Esophagus mucosa (tissue), 1 donor: ENCODE results near the gene DNAH17. TPM values are rescaled to one million over a fixed set of nuclear protein-coding genes. Genes with fewer than 3 reads are reported as not detected.

Experiments
- ATAC-seq: fragments of 200-7000 bp; cut with Tn5 transposase; one replicate; pipeline ENCODE4 v1.9.1; 2020
- total RNA-seq: library from RNA; stranded (reverse); gene quantifications from one replicate; pipeline ENCODE4 v1.2.4, GENCODE V29; 2023
- donor health status: DM: yes; HTN: yes; CAD: no.

Gene DNAH17
- total RNA-seq, 1 donor from 2014 or later, result 0.12 TPM

GRCh38 chr17:78449983-78450595, 127.1 kb downstream of the DNAH17 start:
- peak; percentile 25 for ATAC-seq

DNA sequence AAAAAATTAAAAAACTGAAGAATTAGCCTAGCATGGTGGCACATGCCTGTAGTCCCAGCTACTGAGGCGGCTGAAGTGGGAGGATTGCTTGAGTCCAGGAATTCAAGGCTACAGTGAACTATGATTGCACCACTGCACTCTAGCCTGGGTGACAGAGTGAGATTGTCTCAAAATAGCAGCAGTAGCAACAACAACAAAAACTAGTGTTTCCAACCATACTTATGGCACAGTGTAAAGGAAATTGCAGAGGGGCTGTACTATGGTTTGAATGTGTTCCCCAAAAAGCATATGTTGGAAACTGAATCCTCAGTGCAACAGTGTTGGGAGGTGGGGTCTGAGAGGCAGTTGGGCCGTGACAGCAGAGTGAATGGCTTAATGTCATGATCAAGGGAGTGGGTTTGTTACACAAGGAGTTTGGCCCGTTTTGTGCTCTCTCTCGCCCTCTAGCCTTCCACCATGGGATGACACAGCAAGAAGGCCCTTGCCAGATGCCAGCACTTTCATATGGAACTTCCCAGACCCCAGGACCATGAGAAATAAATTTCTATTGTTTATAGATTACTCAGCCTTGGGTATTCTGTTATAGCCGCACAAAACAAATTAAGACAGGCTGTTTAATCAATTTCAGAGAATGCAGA, 128.7 kb downstream of the DNAH17 start:
- ATAC-seq, result no peak

DNA sequence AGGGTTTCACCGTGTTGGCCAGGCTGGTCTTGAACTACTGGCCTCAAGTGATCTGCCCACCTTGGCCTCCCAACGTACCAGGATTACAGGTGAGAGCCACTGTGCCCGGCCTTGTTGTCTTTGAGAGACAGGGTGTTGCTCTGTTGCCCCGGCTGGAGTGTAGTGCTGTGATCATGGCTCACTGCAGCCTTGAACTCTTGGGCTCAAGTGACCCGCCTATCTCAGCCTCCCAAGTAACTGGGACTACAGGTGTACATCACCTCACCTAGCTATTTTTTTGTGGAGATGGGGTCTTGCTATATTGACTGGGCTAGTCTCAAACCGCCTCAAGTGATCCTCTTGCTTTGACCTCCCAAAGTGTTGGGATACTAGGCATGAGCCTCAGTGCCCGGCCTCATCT, 130.4 kb downstream of the DNAH17 start:
- ATAC-seq, result no peak

DNA sequence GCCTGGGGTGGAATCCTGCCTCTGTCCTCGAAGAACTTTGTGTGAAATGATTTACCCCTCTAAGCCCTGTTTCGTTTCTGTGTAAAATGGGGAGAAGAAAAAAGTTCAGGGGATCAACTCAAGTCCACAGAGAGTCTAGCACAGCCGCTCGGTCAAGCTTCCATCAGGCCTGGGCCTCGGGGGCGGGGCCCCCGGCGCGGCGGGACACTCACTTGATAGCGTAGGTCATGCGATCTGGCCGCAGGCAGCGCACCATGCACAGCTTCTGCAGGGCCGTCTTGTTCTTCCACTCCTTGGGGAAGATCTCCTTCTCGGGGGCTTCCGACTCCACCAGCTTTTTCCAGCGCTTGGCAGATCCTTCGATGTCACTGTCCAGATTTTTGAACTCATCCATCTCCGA, 132.8 kb downstream of the DNAH17 start:
- no peak for ATAC-seq

DNA sequence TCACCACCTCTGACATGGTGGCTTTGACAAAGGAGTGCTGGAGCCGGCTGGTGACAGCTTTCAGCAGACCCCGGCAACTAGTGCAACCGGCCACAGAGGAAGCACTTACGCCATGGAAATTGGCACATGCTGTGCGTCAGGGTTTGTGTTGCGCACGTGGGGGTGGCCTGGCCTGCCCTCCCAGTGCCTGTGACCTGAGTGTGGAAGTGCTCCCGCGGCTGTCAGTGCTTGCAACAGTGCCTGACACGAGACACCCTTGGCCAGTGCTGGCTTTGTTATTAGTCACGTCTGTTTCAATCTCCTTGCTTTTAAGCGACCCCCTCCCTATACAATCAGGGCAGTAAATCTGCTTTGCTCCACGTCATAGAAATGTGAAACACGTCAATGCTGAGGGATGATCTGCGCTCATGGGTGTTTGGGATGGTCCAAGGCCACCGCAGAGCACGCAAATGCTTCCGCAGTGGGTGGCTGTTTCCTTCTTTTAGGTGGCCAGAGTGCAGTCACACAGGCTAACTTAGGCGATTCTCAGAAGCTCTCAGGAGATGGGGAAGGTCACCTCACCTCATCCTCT, 134.5 kb downstream of the DNAH17 start:
- ATAC-seq, result peak; percentile 26

DNA sequence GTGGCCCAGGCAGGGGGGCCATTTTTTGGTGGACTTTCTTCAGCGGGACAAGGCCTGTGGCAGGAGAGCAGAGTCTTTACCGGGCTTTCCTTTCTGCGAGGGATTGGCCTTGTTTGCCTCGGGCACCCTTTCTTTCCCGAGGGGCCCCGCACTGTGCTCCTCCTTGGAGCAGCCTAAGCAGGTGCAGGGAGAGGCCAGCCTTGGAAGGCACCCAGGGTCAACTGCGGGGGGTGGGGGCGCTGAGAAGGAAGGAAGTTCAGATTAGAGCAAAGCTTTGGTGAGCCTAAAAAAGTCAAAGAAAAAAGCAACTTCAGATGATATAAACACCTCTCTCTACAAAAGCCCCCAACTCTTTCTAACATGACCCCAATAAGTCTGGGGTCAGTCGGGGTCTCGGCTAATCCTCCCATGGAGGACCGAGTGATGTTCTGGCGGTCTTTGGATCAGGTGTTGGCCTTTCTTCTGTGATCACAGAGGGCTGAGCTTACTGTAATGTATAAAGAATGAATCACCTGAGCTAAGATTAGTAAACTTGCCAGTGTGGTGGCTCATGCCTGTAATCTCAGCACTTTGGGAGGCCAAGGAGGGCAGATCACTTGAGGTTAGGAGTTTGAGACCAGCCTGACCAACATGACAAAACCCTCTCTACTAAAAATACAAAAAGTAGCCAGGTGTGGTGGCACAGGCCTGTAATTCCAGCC, 135.8 kb downstream of the DNAH17 start:
- ATAC-seq, result no peak

GRCh38 chr17:78438694-78439325, 138.4 kb downstream of the DNAH17 start:
- ATAC-seq, result no peak

DNA sequence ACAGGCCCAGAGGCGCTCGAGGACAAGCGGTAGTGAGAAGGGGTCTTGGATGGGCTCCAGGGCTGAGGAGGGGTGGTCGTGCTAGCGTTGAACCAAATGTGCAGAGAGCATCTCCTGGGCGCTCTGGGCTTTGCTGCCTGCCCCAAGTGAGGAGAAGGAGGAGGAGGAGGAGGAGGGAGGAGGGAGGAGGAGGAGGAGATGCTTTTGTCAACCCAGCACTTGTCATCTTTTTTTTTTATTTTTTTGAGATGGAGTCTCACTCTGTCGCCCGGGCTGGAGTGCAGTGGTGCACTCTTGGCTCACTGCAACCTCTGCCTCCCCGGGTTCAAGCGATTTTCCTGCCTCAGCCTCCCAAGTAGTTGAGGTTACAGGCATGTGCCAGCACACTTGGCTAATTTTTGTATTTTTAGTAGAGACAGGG, 138.9 kb downstream of the DNAH17 start:
- no peak for ATAC-seq

DNA sequence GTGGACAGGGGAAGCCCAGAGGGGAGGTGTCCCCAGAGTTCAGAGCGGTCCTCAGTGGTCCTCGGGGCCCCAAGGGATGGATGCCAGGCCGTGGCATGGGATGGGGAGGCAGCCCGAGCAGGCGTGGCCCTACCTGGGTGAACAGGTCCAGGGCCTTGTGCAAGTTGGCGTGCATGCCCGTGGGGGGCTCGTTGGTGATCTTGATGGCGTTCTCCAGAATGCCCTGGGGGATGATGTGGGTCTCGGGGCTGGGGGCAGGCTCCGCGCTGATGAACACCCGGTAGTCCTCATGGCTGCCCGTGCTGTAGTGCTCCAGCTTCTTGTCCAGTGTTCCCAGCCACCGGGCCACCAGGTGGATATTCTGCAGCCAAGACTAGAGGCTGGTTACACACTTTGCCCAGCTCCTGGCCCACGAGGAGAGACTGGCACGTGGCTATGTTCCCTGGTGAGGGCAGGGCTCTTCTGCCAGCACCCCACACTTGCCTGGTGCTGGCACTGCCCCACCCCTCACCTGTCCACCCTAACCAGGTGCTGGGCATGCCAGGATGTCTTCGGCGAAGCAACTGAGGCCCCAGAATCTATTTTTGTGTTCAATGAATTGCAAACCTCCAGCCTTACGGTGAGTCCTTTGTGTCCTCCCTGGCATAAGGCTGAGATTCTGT, 139.6 kb downstream of the DNAH17 start:
- no peak for ATAC-seq

DNA sequence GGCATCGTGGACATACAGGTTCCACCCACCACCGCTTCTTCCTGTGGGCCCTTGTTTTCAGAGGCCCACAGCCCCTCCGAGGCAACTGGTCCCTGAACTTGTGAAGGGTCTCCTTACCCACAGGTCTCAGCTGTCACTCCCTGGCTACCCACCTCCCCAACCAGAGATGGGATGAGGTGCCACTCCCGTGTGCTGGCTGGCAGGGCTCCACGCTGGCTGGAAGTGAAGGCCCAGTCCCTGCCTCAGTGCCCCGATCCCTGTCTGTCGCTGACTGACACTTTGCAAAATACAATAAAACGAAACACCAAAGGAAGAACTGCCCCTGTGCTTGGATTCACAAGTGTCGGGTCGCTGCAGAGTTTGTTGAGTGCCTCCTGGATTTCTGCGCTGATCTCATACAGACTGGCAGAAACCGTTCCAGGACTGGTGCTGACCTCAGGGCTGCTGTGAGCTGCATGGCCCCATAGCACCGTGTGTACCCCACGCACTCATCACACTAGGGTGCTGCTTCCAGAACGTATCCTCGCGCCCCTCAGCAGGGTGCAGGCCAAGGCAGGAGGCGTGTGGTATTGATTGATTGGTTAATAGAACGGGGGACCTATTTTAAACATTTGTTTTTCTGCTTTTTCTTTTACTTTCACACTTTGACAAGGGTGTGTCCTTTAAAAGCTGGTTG, 141.7 kb downstream of the DNAH17 start:
- ATAC-seq, result no peak

GRCh38 chr17:78434455-78435329, 142.5 kb downstream of the DNAH17 start:
- ATAC-seq, result no peak

DNA sequence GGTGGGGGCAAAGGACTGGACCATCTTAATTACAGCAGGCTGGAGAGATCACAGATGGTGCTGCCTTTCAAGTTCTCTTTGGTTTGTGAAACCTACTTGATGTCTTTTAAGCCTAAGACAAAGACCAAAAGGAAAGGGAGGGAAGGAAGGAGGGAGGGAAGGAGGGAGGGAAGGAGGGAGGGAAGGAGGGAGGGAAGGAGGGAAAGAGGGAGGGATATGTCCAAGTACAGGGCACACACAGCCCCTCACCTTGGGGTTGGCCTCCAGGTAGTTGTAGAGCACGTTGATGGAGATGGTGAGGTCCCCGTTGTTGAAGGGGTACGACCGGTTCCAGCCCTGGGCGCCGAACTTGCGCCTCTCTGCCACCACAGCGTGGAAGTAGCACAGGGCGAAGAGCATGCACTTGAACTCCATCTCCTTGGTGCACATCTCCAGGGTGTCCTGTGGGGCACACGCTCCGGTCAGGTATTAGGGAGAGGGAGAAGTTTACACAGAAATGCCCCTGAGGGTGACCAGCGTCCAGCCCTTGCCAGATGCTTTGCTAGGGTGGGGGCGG, 143.3 kb downstream of the DNAH17 start:
- no peak for ATAC-seq

DNA sequence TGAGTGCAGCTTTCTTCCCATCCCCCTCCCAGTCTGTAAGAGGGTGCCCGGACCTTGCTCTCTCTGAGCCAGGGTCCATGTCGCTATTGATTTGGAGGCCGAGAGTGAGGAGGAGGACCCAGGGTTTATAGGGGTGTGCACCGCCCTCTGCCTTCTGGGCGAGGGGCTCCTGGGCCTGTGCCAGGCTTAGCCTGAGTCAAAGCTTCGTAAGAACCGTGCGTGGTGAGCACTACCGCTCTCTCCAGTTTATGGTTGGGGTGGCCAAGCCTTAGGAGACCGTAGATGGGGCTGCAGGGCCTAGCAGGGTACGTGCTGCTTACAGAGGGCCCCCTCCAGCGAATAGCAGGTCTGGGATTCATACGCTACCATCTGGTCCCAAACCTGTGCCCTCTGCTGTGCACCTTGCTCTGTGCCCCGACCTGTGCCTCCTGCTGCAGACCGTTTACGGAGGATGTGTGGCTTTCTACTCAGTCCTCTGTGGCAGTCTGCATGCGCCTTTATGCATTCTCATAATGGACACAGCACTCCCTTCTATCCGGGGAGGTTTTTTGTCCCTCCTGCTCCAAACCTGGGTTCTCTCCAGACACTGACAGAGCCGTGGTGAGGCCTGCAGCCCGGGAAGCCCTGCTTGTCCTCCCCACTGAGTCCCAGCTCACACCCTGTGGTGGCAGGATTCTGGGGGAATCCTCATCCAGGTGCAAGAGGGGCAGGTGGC, 144.0 kb downstream of the DNAH17 start:
- no peak for ATAC-seq

- ATAC-seq, result no peak
Observed at GRCh38 chr17:78432226-78433012, 144.8 kb downstream of the DNAH17 start.

DNA sequence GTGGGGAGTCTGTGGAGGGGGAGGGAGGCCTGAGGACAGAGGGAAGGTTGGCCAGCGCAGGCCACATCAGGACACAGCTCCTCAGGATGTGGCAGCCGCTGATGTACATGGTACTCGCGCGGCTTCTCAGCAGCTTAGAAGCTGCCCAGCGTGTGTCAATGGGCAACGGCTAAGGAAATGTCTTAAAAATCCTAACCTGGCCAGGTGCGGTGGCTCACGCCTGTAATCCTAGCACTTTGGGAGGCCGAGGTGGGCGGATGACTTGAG, 145.6 kb downstream of the DNAH17 start:
- ATAC-seq, result no peak

DNA sequence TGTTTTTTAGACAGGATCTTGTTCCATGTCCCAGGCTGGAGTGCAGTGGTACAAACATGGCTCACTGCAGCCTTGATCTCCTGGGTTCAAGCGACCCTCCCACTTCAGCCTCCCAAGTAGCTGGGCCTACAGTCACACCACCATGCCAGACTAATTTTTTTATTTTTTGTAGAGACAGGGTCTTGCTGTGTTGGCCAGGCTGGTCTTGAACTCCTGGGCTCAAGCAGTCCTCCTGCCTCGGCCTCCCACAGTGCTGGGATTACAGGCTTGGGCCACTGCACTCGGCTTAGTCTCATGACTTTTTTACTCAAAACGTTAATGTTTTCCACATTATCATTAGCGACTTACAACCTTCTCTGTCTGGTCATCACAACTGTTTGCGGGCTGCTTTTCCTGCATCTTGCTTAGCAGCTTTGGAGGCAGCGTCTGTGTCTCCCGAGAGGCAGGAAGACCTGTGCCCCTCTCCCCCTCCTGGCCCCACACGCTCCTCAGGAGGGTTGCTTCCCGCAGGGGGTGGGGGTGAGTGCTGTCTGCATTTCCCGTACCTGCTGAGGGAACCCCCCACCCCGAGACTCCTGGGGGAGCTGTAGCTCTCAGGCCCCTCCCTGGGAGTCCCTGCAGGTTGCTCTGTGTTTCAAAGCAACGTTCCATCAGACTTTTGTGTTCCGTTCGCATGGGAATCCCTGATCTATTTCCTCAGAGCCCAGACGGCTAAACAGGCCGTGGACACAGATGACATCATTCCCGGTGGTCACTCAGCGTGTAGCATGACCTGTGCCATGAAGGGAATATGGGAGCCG, 146.1 kb downstream of the DNAH17 start:
- no peak for ATAC-seq

DNA sequence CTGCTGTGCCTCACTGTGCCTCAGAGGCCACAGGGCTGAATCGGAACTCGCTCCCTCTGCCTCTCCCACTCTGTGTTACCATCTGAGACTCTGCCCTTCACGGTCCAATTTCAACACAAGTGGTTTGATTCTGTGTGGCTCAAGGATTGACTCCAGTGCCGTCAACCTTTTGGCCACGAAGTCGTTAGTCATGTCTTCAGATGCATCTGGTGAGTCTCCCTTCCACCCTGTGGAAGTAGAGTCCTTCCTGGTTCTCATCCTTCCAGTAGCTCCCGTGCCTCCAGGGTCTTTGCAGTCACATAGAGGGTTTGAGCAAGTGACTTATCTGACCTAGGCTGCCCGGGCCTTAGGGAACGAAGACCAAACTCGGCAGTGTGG, 147.6 kb downstream of the DNAH17 start:
- ATAC-seq, result no peak

DNA sequence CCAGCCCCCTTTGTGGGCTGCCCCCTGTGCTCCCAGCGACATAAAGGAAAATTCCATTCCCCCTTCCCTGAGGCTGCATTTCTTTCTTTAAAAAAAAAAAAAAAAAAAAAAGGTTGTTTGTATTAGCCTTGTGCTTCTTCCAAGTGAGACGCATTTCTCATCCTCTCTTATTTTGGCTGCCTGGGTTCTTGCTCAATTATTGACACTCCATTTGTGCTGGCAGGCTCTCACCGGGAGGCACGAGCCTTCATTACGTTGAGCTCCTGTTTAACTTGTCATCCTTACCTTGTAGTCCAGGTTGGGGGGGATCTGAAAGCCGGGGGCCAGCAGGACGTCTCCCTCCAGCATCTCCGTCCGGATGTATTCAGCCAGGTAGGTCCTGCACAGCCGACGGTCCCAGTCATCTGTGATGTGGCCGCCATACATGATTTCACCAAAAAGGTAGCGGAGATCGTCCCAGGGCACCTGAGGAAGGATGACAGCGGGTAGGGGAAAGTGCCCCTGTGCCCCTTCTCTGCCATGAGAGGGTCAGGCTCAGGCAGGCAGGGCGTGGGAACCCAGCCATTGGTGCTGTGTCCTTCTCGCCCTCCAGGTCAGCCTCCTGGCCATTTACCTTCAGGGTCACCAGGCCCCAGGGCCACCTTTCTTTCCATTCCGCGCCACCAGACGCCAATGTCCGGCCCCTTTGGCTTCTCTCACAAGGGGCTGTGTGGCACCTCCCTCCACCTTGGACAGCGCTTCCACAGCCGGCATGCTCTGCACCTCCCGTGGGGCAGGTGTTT, 148.2 kb downstream of the DNAH17 start:
- ATAC-seq, result no peak
